Ramos (cell line): Measurements from ENCODE around the gene RGL1.
"Not testable (repeated sequence)": the region's sequence is repeated elsewhere in the genome, so short reads cannot be mapped to it uniquely, and the experiment has no call there.

Experiments
- in situ Hi-C: fragments of 300-500 bp; cut with MboI; formaldehyde crosslinking; loops from one replicate; pipeline ENCODE4 v1.14.3; 2022; ENCODE audit warnings: low sequenced_read_pairs; ENCODE audit not compliant: unreplicated experiment

Gene RGL1

DNA sequence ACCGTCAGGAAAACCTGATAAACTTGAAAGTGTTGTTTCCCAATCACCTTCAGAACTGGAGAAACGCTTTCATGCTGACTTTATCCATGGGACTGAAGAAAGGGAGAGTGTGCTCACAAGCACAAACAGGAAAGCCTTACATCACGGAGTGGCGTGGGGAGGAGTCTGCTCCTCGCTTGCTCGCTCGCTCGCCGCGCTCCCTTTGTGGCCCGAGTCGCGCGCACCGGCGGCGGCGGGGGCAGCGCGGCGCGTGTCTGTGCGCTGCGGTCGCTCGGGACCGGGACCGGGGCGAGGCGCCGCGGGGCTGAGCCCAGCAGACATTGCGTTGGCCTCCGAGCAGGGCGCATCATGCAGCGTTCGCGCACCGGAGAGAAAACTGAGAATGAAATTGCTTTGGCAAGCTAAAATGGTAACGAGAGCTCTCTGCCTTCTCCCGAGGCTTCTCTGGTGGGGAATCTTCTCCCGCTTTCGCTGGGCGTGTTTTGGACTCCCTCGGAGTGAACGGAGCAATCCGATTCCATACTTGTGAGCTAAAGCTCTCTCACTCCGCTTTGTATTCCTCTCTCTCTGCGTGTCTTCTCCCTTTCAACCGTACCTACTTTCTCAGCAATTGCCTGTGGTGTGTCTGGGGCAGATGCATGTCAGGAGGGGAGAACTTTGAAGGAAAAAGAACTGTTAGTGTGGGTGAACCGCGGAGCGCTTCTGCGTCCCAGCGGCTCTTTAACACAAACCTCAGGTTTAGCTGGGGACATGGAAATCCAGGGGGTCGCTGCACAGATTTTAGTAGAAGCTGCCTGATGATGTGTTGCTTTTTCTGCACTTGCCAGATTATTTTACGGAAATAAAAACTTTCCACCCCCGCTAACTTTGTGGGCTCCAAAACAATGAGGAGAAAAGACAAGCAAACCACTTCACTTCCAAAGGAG, at the start of gene RGL1:
RGL1 (plus strand) TSS at position 205 of the 926 bp plus-strand sequence; CDS start at position 383, 178 bp downstream.
- in situ Hi-C loops: no loop called here

GRCh38 chr1:183756326-183756725, 48.6 kb upstream of the RGL1 start:
- in situ Hi-C loops: no loop called here

GRCh38 chr1:183757061-183757460, 47.9 kb upstream of the RGL1 start:
- in situ Hi-C loops: no loop called here

- in situ Hi-C loops: no loop called here
Measured at GRCh38 chr1:183758913-183759312, 46.0 kb upstream of the RGL1 start.

DNA sequence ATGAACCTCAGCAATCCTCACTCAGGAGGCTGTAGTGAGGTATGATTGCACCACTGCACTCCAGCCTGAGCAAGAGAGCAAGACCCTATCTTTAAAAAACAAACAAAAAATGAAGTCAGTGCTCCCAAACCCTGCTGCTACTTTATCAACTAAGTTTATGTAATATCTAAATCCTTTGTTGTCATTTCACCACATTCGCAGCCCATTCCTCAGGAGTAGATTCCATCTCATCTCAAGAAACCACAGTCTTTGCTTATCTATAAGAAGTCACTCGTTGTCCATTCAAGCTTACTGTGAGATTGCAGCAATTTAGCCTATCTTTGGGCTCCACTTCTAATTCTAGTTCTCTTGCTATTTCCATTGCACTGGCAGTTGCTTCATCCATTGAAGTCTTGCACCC, 44.3 kb upstream of the RGL1 start:
- in situ Hi-C loops: no loop called here

- in situ Hi-C loops: no loop called here
Measured at GRCh38 chr1:183761871-183762270, 43.0 kb upstream of the RGL1 start.

GRCh38 chr1:183762856-183763255, 42.1 kb upstream of the RGL1 start:
- in situ Hi-C loops: not testable (repeated sequence)

DNA sequence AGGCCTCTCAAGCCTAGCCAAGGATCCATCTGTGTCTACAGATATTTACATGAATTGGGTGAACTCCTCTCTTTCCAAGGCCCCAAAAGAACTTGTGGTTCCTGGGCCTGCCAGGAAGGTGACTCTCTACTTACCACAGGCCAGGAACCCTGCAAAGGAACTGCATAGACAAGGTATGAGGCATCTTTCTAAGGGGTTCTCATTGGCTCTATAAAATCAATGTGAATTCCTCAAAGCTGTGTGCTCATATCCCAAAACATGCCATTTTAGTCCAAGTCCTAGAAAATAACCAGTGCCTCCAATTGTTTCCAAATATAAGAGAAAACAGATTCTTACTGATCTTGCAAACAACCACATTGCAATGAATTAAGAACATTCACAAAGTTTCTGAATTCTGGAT, 39.9 kb upstream of the RGL1 start:
- in situ Hi-C loops: no loop called here

GRCh38 chr1:183769956-183770815, 34.7 kb upstream of the RGL1 start:
- in situ Hi-C loops: no loop called here

- in situ Hi-C loops: no loop called here
Measured at GRCh38 chr1:183770816-183771128, 34.1 kb upstream of the RGL1 start.

GRCh38 chr1:183773482-183774274, 31.2 kb upstream of the RGL1 start:
- in situ Hi-C loops: no loop called here

GRCh38 chr1:183774938-183775337, 30.0 kb upstream of the RGL1 start:
- in situ Hi-C loops: no loop called here

GRCh38 chr1:183776731-183777130, 28.2 kb upstream of the RGL1 start:
- in situ Hi-C loops: no loop called here

- in situ Hi-C loops: no loop called here
Measured at GRCh38 chr1:183777328-183777727, 27.6 kb upstream of the RGL1 start.

GRCh38 chr1:183778045-183778444, 26.9 kb upstream of the RGL1 start:
- in situ Hi-C loops: no loop called here

- in situ Hi-C loops: no loop called here
Measured at GRCh38 chr1:183778568-183779433, 26.1 kb upstream of the RGL1 start.

DNA sequence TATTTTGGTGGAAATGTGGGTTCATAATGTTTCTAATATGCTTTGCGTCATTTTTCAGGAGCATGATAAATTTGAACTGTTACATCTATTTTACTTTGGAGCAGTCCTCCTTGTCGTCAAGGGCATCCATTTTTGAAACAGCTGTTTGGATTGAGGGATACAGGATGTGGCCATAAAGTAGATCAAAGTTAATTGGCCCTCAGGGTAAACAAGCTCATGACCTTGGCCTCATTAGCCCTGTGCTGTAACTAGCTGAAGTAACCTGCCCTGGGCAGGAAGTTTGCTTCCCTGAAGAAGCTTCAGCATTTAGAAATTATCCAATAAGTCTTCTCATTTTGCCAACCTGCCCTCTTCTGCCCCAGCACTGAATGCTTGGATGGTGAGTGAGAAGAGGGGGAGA, 24.8 kb upstream of the RGL1 start:
- in situ Hi-C loops: no loop called here

- in situ Hi-C loops: no loop called here
Measured at GRCh38 chr1:183780757-183781156, 24.2 kb upstream of the RGL1 start.

- in situ Hi-C loops: no loop called here
Measured at GRCh38 chr1:183783342-183783741, 21.6 kb upstream of the RGL1 start.
